Prostate gland (tissue), 2 donors: Measurements from ENCODE around the gene POLD2. TPM values are rescaled to one million over a fixed set of nuclear protein-coding genes. Genes with fewer than 3 reads are reported as not detected.

Experiments
- DNase-seq: peaks from one replicate; pipeline ENCODE4 v3.0.0-alpha.2; 2019; ENCODE audit warnings: low spot score
- H3K27ac ChIP-seq, 2 donors: fragments of 200-600 bp; sonication (generic); 2 replicates each; pipeline ENCODE4 v1.5.1; 2017 to 2019
- H3K27me3 ChIP-seq: fragments of 200-600 bp; sonication (generic); replicated peaks from 2 replicates; pipeline ENCODE4 v1.5.1; 2019; ENCODE audit not compliant: insufficient read depth
- H3K36me3 ChIP-seq, 2 donors: fragments of 200-600 bp; sonication (generic); 1 replicate in 1 of 2; 2 replicates in 1 of 2; pipeline versions ENCODE4 v1.5.1 to v1.8.1; 2017 to 2019
- H3K4me1 ChIP-seq: fragments of 200-600 bp; sonication (generic); replicated peaks from 2 replicates; pipeline ENCODE4 v1.5.1; 2019
- H3K4me3 ChIP-seq, 2 donors: fragments of 200-600 bp; sonication (generic); 2 replicates each; pipeline ENCODE4 v1.5.1; 2017 to 2019
- H3K9me3 ChIP-seq: fragments of 200-600 bp; sonication (generic); 2 replicates; pipeline ENCODE4 v1.5.1; 2017
- CTCF ChIP-seq, 4 experiments: fragments of 200-600 bp in 2 of 4; fragments of 450-650 bp in 2 of 4; sonication (generic) in 2 of 4; IDR thresholded peaks; 1 replicate in 3 of 4; 2 replicates in 1 of 4; pipeline ENCODE4 v1.5.1; 2016 to 2019; ENCODE audit warnings: antibody characterized with exemption in 4 of 4, mild to moderate bottlenecking in 2 of 4, moderate library complexity in 2 of 4
- POLR2A ChIP-seq: fragments of 450-650 bp; IDR thresholded peaks from one replicate; pipeline ENCODE4 v1.6.1; 2016; ENCODE audit warnings: antibody characterized with exemption, mild to moderate bottlenecking
- POLR2AphosphoS5 ChIP-seq: sonication (generic); formaldehyde crosslinking; IDR thresholded peaks from one replicate; pipeline ENCODE4 v1.6.1; 2017; ENCODE audit warnings: antibody characterized with exemption
- WGBS: methylation state at CpG from one replicate; pipeline ENCODE4 v1.1.5; 2018; 5-methylcytosine and 5-hydroxymethylcytosine counted together
- intact Hi-C: fragments of 100-400 bp; cut with DNase I; formaldehyde crosslinking; loops from one replicate; pipeline ENCODE4 v1.14.2; 2022
- total RNA-seq, 2 donors: library from RNA; depleted of rRNA; stranded (reverse); fragments of >200 nt; gene quantifications; one replicate each; pipeline ENCODE4 v1.1.0, GENCODE V29; 2016

Gene POLD2
- total RNA-seq, 2 donors from 2014 or later, result 53.1 to 65.9 TPM

GRCh38 chr7:44094883-44095592 is 28.3 kb downstream of the POLD2 start:
- Histone ChIP-seq H3K4me3 (no peak overlapping the region), H3K36me3 (no peaks in the 10 kb centered on the region), H3K4me1 (no peaks in the 10 kb centered on the region), H3K27ac (no peak overlapping the region), H3K27me3 (no peaks in the 10 kb centered on the region), H3K9me3 (no peaks in the 10 kb centered on the region)
- intact Hi-C loops, result no loop called here
- TF ChIP-seq POLR2A (no peak), POLR2AphosphoS5 (no peak), CTCF (IDR thresholded peaks at IDR 0.05) (no peak)
- WGBS, result 44% methylated on average over 2 of the region's 2 CpGs
- no peak for DNase-seq

- intact Hi-C loops, result no loop called here
- TF ChIP-seq POLR2AphosphoS5, result no peak
- TF ChIP-seq CTCF (IDR thresholded peaks at IDR 0.05), result no peak
- TF ChIP-seq POLR2A, result no peak
- H3K27me3 ChIP-seq, result no peaks in the 10 kb centered on the region
- H3K27ac ChIP-seq, result no peak overlapping the region
- no peak for DNase-seq
- H3K4me3 ChIP-seq, result no peak overlapping the region
- no peaks in the 10 kb centered on the region for H3K9me3 ChIP-seq
- WGBS, result 47% methylated on average over 2 of the region's 2 CpGs
- H3K36me3 ChIP-seq, result no peaks in the 10 kb centered on the region
- no peaks in the 10 kb centered on the region for H3K4me1 ChIP-seq
These were observed 29.0 kb downstream of the POLD2 start for GRCh38 chr7:44094365-44094764.

GRCh38 chr7:44093102-44093641 is 30.2 kb downstream of the POLD2 start:
- no peak for TF ChIP-seq POLR2A
- no peak for TF ChIP-seq POLR2AphosphoS5
- TF ChIP-seq CTCF (IDR thresholded peaks at IDR 0.05), result no peak
- H3K36me3 ChIP-seq, result no peaks in the 10 kb centered on the region
- 67% methylated on average over 6 of the region's 6 CpGs for WGBS
- DNase-seq, result no peak
- no peaks in the 10 kb centered on the region for H3K27me3 ChIP-seq
- no peaks in the 10 kb centered on the region for H3K4me1 ChIP-seq
- H3K4me3 ChIP-seq, result no peak overlapping the region
- H3K9me3 ChIP-seq, result no peaks in the 10 kb centered on the region
- H3K27ac ChIP-seq, result no peak overlapping the region
- intact Hi-C loops, result no loop called here

- Histone ChIP-seq H3K9me3 (no peaks in the 10 kb centered on the region), H3K4me3 (no peak overlapping the region), H3K36me3 (no peaks in the 10 kb centered on the region), H3K27ac (peak overlapping the region; percentile 52 to 57), H3K4me1 (no peaks in the 10 kb centered on the region), H3K27me3 (no peaks in the 10 kb centered on the region)
- intact Hi-C loops, result no loop called here
- whole genome bisulfite sequencing, result 50% methylated on average over 20 of the region's 20 CpGs
- DNase-seq, result no peak
- no peak for TF ChIP-seq CTCF (IDR thresholded peaks at IDR 0.05)
- TF ChIP-seq POLR2A, result no peak
- TF ChIP-seq POLR2AphosphoS5, result no peak
These were observed 35.2 kb downstream of the POLD2 start for GRCh38 chr7:44087911-44088838.
